ENCODE data around the gene TYW5. TPM values are rescaled to one million over a fixed set of nuclear protein-coding genes. Genes with fewer than 3 reads are reported as not detected.
A peak's percentile ranks its signal among the peaks of the same experiment; 100 is the strongest.

TYW5 gene
- polyA plus RNA-seq, 1 experiment, result 6.7 TPM

DNA sequence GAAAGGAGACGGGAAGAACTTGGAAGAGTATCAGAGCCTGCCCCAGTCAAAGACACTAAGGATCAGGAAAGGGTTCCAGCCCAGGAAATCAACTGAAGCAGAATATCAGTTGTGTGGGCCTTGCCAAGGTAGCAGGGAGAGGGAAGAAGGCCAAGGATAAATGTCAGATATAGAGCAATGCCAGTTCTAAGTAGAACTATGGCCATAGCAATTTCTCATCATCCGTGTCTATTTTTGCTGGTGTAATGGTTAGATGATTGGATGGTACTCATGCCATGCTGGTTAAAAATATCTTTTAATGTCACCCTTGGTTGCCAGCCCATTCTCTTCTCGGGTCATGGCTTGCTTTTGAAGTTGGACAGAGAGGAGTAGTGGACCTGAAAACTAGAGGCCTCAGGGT, 42.0 kb upstream of the TYW5 start:
- CTCF ChIA-PET, result no interaction called here
- H3K4me3 ChIP-seq (ENCODE audit: low read depth, low read length), result no peak overlapping the region
- POLR2A ChIA-PET, result no interaction called here
- no peaks in the 10 kb centered on the region for H3K9me3 ChIP-seq (ENCODE audit: control insufficient read depth, insufficient read depth, low read length)
- no peaks in the 10 kb centered on the region for H3K27me3 ChIP-seq (ENCODE audit: control insufficient read depth, insufficient read depth, low read length)
- TF ChIP-seq, protein P1, sequence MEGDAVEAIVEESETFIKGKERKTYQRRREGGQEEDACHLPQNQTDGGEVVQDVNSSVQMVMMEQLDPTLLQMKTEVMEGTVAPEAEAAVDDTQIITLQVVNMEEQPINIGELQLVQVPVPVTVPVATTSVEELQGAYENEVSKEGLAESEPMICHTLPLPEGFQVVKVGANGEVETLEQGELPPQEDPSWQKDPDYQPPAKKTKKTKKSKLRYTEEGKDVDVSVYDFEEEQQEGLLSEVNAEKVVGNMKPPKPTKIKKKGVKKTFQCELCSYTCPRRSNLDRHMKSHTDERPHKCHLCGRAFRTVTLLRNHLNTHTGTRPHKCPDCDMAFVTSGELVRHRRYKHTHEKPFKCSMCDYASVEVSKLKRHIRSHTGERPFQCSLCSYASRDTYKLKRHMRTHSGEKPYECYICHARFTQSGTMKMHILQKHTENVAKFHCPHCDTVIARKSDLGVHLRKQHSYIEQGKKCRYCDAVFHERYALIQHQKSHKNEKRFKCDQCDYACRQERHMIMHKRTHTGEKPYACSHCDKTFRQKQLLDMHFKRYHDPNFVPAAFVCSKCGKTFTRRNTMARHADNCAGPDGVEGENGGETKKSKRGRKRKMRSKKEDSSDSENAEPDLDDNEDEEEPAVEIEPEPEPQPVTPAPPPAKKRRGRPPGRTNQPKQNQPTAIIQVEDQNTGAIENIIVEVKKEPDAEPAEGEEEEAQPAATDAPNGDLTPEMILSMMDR (IDR thresholded peaks at IDR 0.05; ENCODE audit: low read depth, low read length), result no peak
- no peak overlapping the region for H3K27ac ChIP-seq (ENCODE audit: low read depth, low read length)
- DNase-seq (ENCODE audit: low read depth, low spot score), result no peak

DNA sequence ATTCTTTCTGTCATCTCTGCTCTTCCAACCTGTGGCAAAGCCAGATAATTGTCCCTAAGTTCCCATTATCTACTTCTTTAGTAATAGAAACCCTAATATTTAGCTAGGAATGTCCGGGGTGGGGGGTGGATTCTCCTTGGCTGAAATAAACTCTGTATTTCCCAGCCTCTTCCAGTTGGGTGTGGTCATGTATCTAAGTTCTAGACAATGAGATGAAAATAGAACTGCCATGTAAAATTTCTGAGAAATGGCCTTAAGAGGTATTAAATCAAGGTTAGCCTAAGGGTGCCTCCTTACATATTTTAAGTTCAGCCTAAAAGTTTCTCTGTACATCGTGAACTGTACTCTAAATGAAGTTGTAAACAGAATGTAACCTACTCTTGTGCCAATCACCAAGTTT, 39.6 kb upstream of the TYW5 start:
- TF ChIP-seq, protein P1 (IDR thresholded peaks at IDR 0.05; ENCODE audit: low read depth, low read length), result no peak
- H3K27ac ChIP-seq (ENCODE audit: low read depth, low read length), result no peak overlapping the region
- no peak overlapping the region for H3K4me3 ChIP-seq (ENCODE audit: low read depth, low read length)
- CTCF ChIA-PET, result no interaction called here
- DNase-seq (ENCODE audit: low read depth, low spot score), result no peak
- H3K27me3 ChIP-seq (ENCODE audit: control insufficient read depth, insufficient read depth, low read length), result no peaks in the 10 kb centered on the region
- H3K9me3 ChIP-seq (ENCODE audit: control insufficient read depth, insufficient read depth, low read length), result no peaks in the 10 kb centered on the region
- POLR2A ChIA-PET, result no interaction called here

DNA sequence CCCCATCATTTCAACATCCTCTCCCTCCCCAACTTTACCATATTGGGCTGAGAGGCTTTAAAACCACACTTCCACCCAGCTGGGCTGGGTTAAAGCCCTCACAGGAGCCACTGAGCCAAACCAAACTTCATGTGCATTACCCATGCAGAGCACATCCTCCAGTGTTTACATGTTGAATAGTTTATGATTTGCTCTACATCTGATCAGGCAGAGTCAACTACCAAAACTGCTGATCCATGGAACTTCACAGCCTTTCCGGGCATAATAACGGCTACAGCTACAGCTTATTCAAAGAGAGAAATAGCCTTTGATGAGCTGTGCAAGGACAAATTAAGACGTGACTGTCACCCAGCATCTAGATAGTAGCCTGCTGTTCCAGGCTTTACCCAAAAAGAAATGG, 39.1 kb upstream of the TYW5 start:
- Histone ChIP-seq H3K27me3 (ENCODE audit: control insufficient read depth, insufficient read depth, low read length) (no peaks in the 10 kb centered on the region), H3K9me3 (ENCODE audit: control insufficient read depth, insufficient read depth, low read length) (no peaks in the 10 kb centered on the region), H3K27ac (ENCODE audit: low read depth, low read length) (peak overlapping the region; percentile 21), H3K4me3 (ENCODE audit: low read depth, low read length) (no peak overlapping the region)
- ChIA-PET CTCF (no interaction called here), POLR2A (no interaction called here)
- TF ChIP-seq, protein P1 (IDR thresholded peaks at IDR 0.05; ENCODE audit: low read depth, low read length), result no peak
- no peak for DNase-seq (ENCODE audit: low read depth, low spot score)

DNA sequence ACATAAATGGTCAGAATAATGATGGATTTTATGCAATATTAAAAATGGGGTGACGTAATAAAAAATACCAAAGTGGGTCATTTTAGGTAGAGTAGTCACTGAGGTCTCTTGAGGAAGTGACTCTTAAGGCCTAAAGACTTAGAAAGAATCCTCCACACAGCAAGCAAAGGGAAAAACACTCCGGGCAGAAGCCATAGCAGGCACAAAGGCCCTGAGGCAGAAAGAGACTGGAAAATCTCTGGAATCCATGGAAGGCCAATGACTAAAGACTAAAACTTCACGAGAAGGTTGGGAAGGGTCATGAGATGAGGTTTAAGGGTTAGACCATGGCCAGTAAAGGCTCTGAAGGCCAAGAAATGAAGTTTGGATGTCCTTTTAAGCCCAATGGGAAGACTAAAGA, 37.0 kb upstream of the TYW5 start:
- no peak overlapping the region for H3K27ac ChIP-seq (ENCODE audit: low read depth, low read length)
- no peaks in the 10 kb centered on the region for H3K9me3 ChIP-seq (ENCODE audit: control insufficient read depth, insufficient read depth, low read length)
- no peaks in the 10 kb centered on the region for H3K27me3 ChIP-seq (ENCODE audit: control insufficient read depth, insufficient read depth, low read length)
- CTCF ChIA-PET, result no interaction called here
- TF ChIP-seq, protein P1 (IDR thresholded peaks at IDR 0.05; ENCODE audit: low read depth, low read length), result no peak
- POLR2A ChIA-PET, result no interaction called here
- no peak overlapping the region for H3K4me3 ChIP-seq (ENCODE audit: low read depth, low read length)
- DNase-seq (ENCODE audit: low read depth, low spot score), result no peak

DNA sequence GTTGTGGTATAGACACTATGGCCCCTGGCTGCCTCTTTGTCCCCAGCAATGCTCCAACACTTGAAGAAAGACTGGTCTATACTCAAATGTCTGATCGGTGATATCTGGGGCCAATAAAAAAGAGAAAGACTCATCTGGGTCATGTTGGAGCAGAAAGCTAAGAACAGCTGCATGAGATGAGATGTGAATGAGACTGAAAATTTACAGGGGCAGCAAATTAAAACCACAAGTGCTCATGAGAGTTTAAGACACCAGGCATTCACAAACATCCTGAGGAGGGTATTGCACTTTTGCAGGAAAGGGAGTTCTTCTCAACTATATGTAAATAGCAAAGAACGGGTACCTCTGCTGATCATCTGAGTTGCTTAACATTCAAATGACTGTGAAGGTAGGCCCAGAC, 36.4 kb upstream of the TYW5 start:
- H3K9me3 ChIP-seq (ENCODE audit: control insufficient read depth, insufficient read depth, low read length), result no peaks in the 10 kb centered on the region
- no peak for DNase-seq (ENCODE audit: low read depth, low spot score)
- no peaks in the 10 kb centered on the region for H3K27me3 ChIP-seq (ENCODE audit: control insufficient read depth, insufficient read depth, low read length)
- CTCF ChIA-PET, result no interaction called here
- H3K4me3 ChIP-seq (ENCODE audit: low read depth, low read length), result no peak overlapping the region
- no peak overlapping the region for H3K27ac ChIP-seq (ENCODE audit: low read depth, low read length)
- POLR2A ChIA-PET, result no interaction called here
- TF ChIP-seq, protein P1 (IDR thresholded peaks at IDR 0.05; ENCODE audit: low read depth, low read length), result no peak
